MG63 (cell line): ENCODE measurements around the gene MED7. TPM values are rescaled to one million over a fixed set of nuclear protein-coding genes. Genes with fewer than 3 reads are reported as not detected.
"Not testable (repeated sequence)": the region's sequence is repeated elsewhere in the genome, so short reads cannot be mapped to it uniquely, and the experiment has no call there.

ENCODE experiments used
- DNase-seq: peaks from one replicate; pipeline ENCODE4 v3.0.0-alpha.2; 2020
- H3K27me3 ChIP-seq: fragments of 250-450 bp; sonication (Bioruptor Pico); 2 replicates; pipeline ENCODE4 v1.5.1; 2020; ENCODE audit warnings: mild to moderate bottlenecking, moderate library complexity
- H3K36me3 ChIP-seq: fragments of 250-450 bp; sonication (Bioruptor Pico); 2 replicates; pipeline ENCODE4 v1.5.1; 2020; ENCODE audit warnings: mild to moderate bottlenecking, moderate library complexity
- H3K4me3 ChIP-seq: fragments of 250-450 bp; sonication (Bioruptor Pico); 2 replicates; pipeline ENCODE4 v1.5.1; 2020; ENCODE audit warnings: mild to moderate bottlenecking, moderate library complexity
- H3K9me3 ChIP-seq: fragments of 250-450 bp; sonication (Bioruptor Pico); 2 replicates; pipeline ENCODE4 v1.5.1; 2020; ENCODE audit warnings: mild to moderate bottlenecking, moderate library complexity
- total RNA-seq: library from RNA; depleted of rRNA; stranded (reverse); fragments of >200 nt; shearing (Covaris generic); gene quantifications from 2 replicates; pipeline ENCODE4 v1.2.3, GENCODE V29; 2014; ENCODE audit warnings: low replicate concordance; rRNA removed

Gene MED7, protein sequence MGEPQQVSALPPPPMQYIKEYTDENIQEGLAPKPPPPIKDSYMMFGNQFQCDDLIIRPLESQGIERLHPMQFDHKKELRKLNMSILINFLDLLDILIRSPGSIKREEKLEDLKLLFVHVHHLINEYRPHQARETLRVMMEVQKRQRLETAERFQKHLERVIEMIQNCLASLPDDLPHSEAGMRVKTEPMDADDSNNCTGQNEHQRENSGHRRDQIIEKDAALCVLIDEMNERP
- 15.4 and 27.6 TPM in 2 replicates for total RNA-seq

DNA sequence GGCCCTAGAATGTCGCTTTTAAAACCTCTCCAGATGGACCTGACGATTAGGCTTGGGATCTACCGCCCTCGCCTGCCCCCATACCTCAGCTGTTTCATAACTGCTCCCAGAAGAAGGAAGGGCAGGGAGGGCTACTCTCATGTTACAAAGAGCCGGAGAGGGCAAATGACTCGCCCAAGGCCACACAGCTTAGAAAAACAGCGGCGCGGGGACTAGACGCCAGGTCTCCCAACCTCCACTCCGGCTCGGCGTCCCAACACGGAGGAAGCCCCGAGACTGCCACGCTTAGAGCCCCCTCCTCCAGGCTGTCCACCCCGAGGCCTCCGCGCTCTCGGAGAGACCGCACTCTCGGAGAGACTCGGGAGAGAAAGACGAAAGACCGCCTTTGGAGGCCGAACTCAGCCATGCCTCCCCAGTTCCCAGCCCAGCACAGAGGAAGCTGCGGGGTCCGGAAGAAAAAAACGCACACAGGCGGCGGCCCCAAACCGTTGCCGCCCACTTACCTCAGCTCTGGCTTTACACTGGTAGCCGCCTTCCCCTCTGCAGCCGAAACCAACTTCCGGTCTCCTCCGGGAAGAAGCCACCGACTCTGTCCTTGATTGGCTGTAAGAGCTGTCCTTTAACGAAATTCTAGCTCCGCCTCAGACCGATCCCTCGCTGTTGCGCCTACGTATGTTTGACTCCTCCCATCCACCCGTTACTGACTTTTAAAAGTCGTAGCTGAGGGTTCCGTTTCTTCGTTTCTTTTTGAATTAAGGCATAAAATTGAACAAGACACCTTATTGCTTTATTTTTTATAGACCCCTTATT, at the start of gene MED7:
Gene MED7, minus strand, starts transcription at position 549 of the 810 bp plus-strand sequence. CDS start 3,434 bp downstream, outside the sequence.
- Histone ChIP-seq H3K36me3 (peaks cover 22% of the 10 kb centered on the region), H3K27me3 (no peaks in the 10 kb centered on the region), H3K4me3 (peak within 1 kb of the TSS; percentile 84), H3K9me3 (no peaks in the 10 kb centered on the region)
- DNase-seq: peak; percentile 99

DNA sequence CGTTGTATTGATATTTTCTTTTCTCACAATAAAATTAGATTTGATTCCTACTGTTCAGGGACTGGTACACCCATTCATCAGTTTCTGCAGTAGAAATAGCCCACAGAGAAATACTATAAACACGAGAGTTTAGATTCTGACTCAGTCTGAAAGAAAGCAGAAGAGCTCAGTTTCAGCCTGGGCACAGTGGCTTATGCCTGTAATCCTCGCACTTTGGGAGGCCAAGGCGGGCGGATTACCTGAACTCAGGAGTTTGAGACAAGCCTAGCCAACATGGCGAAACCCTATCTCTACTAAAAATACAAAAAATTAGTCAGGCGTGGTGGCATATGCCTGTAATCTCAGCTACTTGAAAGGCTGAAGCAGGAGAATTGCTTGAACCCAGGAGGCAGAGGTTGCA, 46.6 kb upstream of the MED7 start:
- no peak for DNase-seq
- Histone ChIP-seq H3K9me3 (no peaks in the 10 kb centered on the region), H3K27me3 (peaks cover 15% of the 10 kb centered on the region)

DNA sequence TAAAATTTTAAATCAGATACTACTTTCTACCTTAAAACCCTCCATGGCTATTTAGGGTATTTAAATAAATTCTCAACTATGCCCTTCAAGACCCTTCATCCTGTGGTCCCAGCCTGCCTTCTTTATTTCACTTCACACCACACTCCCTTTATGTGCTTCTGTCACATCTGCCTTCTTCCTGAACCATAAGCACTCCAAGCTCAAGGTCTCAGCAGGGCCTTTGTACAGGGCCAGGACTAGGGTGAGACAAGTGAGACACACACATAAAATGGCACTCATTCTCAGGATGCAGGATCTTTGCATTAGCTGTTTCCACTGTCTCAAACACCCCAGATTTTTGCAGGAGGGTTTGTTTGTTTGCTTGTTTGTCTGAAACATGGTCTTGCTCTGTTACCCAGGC, 45.6 kb upstream of the MED7 start:
- no peaks in the 10 kb centered on the region for H3K36me3 ChIP-seq
- H3K9me3 ChIP-seq: no peaks in the 10 kb centered on the region
- H3K4me3 ChIP-seq: no peak overlapping the region
- peaks cover 14% of the 10 kb centered on the region; the same call in 1 of the 2 replicates for H3K27me3 ChIP-seq
- DNase-seq: no peak

More for the DNA sequence above, 46.6 kb upstream of the MED7 start:
- Histone ChIP-seq H3K4me3 (no peak overlapping the region), H3K36me3 (no peaks in the 10 kb centered on the region)

DNA sequence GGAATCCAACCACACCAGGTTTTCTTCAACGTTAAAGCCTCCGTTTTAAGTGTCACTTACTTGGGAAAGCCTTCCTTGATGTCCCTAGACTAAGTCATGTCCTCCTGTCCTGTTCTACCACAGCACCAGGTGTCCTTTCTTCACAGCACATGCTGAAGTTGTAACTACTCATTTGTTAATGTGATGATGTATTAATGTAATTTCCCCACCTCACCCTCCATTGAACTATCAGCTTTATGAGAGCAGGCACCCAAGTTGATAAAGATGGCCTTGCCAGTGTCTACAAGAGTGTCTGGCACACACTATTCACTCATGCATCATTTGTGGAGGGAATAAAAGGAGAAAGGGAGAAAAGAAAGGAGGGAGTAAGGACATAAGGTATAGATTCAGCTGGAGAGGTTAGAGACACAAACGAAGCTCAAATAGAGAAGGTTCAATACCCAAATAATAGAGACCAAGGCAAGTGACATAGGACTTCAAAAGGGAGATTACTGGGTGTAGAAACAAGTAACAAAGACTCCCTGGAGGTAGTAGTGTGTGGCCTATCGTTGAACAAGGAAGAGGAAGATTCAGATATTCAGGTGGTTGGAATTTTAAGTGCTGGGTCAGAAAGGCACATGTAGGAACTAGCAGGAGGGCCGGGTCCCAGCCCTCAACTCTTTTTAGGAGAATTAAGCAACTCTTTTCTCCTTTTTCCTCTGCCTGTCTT, 44.5 kb upstream of the MED7 start:
- Histone ChIP-seq H3K27me3 (peaks cover 14% of the 10 kb centered on the region; the same call in 1 of the 2 replicates), H3K9me3 (no peaks in the 10 kb centered on the region)

DNA sequence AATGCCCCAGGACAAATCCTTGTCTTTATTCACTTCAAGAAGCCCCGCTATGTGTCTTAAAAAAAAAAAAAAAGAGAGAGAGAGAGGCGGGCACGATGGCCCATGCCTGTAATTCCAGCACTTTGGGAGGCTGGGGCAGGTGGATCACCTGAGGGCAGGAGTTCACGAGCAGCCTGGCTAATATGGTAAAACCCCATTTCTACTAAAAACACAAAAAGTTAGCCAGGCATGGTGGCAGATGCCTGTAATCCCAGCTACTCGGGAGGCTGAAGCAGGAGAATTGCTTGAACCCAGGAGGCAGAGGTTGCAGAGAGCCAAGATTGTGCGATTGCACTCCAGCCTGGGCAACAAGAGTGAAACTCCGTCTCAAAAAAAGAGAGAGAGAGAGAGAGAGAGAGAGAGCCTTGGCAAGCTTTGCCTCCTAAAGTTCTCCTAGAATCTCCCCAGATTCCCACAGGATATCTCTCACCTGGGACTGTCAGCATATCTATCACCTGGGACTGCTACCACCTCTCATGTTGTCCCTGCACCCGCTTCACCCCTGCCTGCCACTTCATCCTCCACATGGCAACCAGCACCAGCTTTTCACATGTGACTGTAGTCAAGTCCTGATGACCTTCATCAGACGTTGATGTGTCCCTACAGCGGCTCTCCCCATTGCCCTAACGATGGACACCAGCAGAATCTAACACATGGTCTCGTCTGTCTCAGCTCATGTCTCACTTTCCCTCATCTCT, 43.8 kb upstream of the MED7 start:
- H3K9me3 ChIP-seq: no peaks in the 10 kb centered on the region
- H3K27me3 ChIP-seq: peaks cover 9% of the 10 kb centered on the region; the same call in 1 of the 2 replicates
- H3K36me3 ChIP-seq: no peaks in the 10 kb centered on the region
- no peak overlapping the region for H3K4me3 ChIP-seq
- no peak for DNase-seq

More for the DNA sequence above, 44.5 kb upstream of the MED7 start:
- DNase-seq: no peak
- Histone ChIP-seq H3K4me3 (no peak overlapping the region), H3K36me3 (no peaks in the 10 kb centered on the region)

DNA sequence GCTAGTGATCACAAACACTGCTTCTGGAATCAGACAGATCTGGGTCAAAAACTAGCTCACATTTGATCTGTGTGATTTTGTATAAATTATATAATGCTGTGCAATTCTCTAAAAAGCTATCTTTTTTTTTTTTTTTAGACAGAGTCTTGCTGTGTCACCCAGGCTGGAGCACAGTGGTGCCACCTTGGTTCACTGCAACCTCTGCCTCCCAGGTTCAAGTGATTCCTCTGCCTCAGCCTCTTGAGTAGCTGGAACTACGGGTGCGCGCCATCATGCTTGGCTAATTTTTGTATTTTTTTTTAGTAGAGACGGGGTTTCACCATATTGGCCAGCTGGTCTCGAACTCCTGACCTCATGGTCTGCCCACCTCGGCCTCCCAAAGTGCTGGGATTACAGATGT, 42.5 kb upstream of the MED7 start:
- H3K36me3 ChIP-seq, DNase-seq, H3K9me3 ChIP-seq, H3K4me3 ChIP-seq, H3K27me3 ChIP-seq: not testable (repeated sequence)

DNA sequence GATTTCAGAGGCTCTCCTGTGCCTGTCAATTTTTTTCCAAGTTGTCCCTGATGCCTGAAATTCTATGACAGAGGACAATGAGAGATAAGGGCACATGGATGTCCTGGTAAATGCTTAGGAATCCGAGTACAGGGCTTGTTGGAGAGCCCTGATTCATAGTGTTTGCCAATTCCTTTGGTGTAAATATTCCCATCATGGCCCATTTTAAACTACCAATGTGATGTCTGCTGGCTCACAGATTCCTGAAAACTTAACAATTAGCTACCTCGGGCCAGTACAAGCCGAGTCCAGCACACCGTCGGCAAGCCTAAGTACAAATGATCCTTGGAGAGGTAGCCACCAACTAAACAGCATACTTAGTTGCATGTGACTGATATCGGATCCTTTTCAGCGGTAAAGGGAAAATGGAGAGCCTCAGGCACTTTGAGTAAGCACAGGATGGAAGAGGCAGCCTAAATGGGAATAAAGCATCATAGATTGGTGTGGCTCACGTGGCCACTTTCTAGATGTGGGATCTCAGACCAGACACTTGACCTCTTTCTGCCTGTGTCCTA, 41.5 kb upstream of the MED7 start:
- no peaks in the 10 kb centered on the region for H3K36me3 ChIP-seq
- H3K27me3 ChIP-seq: peaks cover 10% of the 10 kb centered on the region
- H3K9me3 ChIP-seq: no peaks in the 10 kb centered on the region
- no peak for DNase-seq
- H3K4me3 ChIP-seq: no peak overlapping the region

DNA sequence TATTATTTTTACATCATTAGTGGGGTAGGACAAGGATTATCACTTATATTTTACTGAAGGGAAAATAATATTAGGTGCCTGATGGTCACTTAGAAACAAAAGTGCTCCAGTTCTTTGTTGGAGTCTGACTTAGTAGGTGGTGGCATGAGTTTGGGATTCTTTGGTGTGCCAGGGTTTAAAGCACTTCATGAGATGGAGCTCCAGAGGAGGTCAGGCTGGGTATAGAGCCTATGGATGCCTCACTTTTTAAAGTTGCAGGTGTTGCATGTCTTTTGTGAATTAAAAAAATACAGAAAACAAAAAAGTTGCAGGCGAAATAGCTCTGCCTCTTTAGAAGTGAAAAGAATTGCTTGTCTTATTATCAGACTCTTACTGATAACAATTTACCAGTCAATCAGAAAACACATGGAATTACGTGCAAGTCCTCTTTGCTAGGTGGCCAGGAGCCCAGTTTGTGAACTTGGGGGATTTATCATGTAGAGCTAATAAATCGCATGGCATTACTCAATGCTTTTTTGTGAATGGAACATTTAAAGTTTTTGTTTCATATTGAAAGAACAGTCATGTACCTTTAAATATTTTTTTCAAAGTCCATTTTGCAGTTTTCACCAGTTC, 39.6 kb upstream of the MED7 start:
- H3K36me3 ChIP-seq: no peaks in the 10 kb centered on the region
- no peak for DNase-seq
- H3K27me3 ChIP-seq: peaks cover 5% of the 10 kb centered on the region
- H3K9me3 ChIP-seq: no peaks in the 10 kb centered on the region
- no peak overlapping the region for H3K4me3 ChIP-seq

DNA sequence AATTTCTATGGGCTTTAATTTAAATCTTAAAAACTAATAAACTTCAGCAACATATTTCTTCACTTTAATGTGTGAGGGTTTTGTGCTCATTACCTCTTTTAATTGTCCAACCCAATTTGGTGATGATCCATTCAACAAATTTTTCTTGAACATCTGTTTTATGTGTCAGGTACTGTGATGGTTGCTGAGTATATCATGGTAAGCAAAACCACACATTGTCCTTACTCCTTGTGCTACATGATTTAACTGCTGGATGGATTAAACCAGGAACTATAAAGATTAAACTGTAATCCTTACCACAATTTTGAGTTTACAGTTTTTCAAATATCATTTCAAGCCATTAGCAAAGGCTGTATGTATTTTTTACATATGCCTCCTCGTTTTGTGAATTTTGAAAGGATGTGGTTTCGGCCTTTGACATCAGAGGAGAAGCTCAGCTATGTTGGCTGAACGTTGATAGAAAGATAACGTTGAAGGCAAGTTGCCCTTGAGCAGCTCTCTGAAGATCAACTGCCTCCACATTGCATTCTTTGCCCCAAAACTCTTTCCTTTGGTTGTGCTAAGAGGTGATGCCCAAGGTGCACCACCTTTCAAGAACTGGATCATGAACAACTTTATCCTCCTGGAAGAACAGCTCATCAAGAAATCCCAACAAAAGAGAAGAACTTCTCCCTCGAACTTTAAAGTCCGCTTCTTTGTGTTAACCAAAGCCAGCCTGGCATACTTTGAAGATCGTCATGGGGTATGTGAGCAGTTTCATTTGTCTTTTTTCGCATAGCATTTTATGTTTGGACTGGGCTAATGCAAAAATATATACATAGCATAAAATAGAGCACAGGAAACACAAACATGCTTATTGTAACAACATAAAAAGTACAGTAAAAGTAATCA, 38.0 kb upstream of the MED7 start, which contains the start of gene ITK:
Gene ITK, plus strand, starts transcription at position 467 of the 891 bp plus-strand sequence. Its CDS starts 138 bp downstream, at position 605.
- no peak for DNase-seq
- peaks cover 5% of the 10 kb centered on the region for H3K27me3 ChIP-seq
- H3K9me3 ChIP-seq: no peaks in the 10 kb centered on the region
- H3K4me3 ChIP-seq: no peak within 1 kb of the TSS
- H3K36me3 ChIP-seq: no peaks in the 10 kb centered on the region

DNA sequence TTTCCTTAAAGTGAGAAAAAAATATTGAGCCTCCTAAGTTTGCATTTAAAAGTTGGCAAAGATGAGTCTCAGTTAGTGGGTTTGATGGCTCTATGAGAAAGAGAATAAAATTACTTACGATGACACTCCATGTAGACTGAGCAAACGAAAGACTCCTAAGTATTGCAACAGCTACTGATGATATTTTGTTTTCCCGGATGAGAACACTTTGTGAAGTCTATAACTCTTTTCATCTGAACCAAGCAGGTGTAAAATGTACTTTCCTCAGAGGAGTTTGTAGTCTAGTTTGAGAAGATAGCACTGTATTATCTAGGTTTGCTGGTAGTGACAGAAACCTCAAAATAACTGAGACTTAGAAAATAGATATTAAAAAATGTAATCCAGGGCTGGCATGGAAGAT, 36.3 kb upstream of the MED7 start:
- Histone ChIP-seq H3K9me3 (no peaks in the 10 kb centered on the region), H3K36me3 (no peaks in the 10 kb centered on the region), H3K4me3 (no peak overlapping the region), H3K27me3 (peaks cover 5% of the 10 kb centered on the region)
- DNase-seq: no peak

DNA sequence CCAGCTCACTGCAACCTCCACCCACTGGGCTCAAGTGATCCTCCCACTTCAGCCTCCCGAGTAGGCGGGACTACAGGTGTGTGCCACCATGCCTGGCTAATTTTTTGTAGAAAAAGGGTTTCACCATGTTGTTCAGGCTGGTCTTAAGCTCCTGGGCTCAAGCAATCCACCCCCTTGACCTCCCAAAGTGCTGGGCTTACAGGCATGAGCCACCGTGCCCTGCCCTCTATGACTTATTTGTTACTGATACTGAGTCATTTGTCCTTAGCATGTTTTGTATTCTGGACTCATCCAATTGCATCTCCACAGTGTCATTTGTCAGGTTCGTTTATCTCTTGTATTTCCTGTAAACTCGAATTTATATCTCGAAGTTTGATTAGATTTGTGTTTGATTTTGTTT, 35.3 kb upstream of the MED7 start:
- no peaks in the 10 kb centered on the region for H3K9me3 ChIP-seq
- no peaks in the 10 kb centered on the region for H3K36me3 ChIP-seq
- H3K4me3 ChIP-seq: no peak overlapping the region
- H3K27me3 ChIP-seq: peaks cover 5% of the 10 kb centered on the region
- no peak for DNase-seq

DNA sequence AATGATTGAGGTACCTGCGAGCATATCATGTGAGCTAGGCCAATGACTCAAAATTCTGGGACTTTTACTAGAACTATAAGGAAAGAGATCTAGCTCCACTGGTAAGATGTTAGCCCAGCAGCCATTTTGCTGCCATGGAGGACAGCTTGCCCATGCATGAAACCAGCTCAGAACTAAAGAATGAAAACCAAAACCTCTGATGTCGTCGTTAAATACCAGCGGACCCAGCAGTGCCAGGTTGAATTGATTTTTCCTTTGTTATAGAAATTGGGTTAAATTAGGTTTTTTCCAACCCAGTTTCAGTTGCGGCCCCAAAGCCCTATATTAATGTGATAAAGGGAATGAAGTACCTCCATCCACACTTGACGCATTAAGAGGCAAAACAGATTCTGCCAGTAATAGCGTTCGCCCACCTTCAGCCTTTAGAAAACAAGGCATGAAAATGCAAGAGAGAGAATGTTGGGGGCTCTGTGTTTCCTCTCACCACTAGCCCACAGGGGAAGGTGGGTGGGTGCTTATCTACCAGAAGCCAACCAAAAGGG, 32.5 kb upstream of the MED7 start:
- DNase-seq: no peak
- Histone ChIP-seq H3K9me3 (no peaks in the 10 kb centered on the region), H3K36me3 (no peaks in the 10 kb centered on the region), H3K27me3 (0 out of 2 replicates have a peak, but pooled peaks cover 2% of the 10 kb centered on the region), H3K4me3 (no peak overlapping the region)

DNA sequence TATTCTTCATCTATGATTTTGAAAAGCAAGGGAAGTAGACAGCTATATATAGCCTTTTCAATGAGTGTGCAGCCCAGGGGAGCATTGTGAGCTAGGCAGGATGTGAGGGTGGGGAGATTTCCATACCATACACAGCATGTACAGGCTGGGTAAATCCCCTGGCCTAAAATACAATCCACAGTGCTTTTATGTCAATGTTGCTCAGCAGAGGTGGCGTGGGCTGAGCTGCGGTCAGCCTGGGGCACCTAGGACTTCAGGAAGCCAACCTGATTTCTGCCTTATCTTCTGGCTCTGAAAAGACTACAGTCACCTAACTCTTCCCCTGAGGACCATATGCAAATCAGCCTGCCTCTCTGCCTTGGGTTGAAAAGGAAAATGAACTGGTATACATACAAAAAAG, 29.7 kb upstream of the MED7 start:
- Histone ChIP-seq H3K36me3 (no peaks in the 10 kb centered on the region), H3K4me3 (no peak overlapping the region), H3K27me3 (peaks cover 4% of the 10 kb centered on the region; the same call in 1 of the 2 replicates), H3K9me3 (no peaks in the 10 kb centered on the region)
- DNase-seq: no peak

DNA sequence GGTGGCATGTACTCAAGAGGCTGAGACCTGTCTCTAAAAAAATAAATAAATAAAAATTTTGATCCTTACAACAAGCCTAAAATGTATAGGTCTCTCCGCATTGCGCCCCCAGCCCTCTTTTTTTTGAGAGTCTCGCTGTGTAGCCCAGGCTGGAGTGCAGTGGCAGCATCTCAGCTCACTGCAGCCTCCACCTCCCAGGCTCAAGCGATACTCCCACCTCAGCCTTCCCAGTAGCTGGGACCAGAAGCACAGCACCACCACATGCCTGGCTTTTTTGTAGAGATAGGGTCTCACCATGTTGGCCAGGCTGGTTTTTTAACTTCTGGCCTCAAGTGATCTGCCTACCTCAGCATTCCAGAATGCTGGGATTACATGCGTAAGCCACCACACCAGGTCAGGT, 25.6 kb upstream of the MED7 start:
- Histone ChIP-seq H3K36me3 (no peaks in the 10 kb centered on the region), H3K4me3 (no peak overlapping the region), H3K9me3 (no peaks in the 10 kb centered on the region), H3K27me3 (peaks cover 7% of the 10 kb centered on the region; the same call in 1 of the 2 replicates)
- no peak for DNase-seq

DNA sequence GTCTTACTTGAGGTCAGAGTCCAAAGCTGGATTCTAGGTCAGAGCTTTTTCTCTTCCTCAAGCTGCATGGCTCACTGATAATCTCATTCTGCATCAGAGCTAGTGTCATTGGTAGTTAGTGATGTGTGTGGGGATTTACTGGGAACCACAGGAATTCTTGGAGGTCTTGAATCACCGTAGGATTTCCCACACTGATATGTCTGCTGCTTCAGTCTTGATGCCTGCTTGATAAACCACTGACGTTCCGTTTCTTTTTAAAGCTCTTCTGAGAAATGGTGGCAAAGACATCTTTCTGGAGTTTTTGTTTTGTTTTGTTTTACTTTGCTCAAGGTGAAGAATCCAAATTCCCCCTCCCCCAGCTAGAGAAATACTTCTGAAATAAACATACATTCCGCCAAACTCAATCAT, 24.6 kb upstream of the MED7 start:
- H3K4me3 ChIP-seq: no peak overlapping the region
- DNase-seq: no peak
- no peaks in the 10 kb centered on the region for H3K9me3 ChIP-seq
- no peaks in the 10 kb centered on the region for H3K36me3 ChIP-seq
- peaks cover 7% of the 10 kb centered on the region; the same call in 1 of the 2 replicates for H3K27me3 ChIP-seq
